Glutamatergic neuron (in vitro differentiated cells): ENCODE data around the gene RASAL2. TPM values are rescaled to one million over a fixed set of nuclear protein-coding genes. Genes with fewer than 3 reads are reported as not detected.

Experiments
- DNase-seq: peaks from one replicate; pipeline ENCODE4 v3.0.0; 2022
- H3K27ac Mint-ChIP-seq: one replicate; pipeline ENCODE4 v1.8.0; 2020; ENCODE audit warnings: mild to moderate bottlenecking, mixed read lengths, inconsistent platforms; ENCODE audit not compliant: unreplicated experiment
- H3K27me3 Mint-ChIP-seq: one replicate; pipeline ENCODE4 v1.8.0; 2020; ENCODE audit warnings: mild to moderate bottlenecking, moderate library complexity, mixed read lengths, inconsistent platforms; ENCODE audit not compliant: unreplicated experiment
- H3K36me3 Mint-ChIP-seq: one replicate; pipeline ENCODE4 v1.8.0; 2020; ENCODE audit warnings: mild to moderate bottlenecking, mixed read lengths, inconsistent platforms; ENCODE audit not compliant: unreplicated experiment
- H3K4me1 Mint-ChIP-seq: one replicate; pipeline ENCODE4 v1.8.0; 2020; ENCODE audit warnings: mild to moderate bottlenecking, low read depth, mixed read lengths, inconsistent platforms; ENCODE audit not compliant: unreplicated experiment
- H3K4me3 Mint-ChIP-seq: one replicate; pipeline ENCODE4 v1.8.0; 2020; ENCODE audit warnings: mild to moderate bottlenecking, mixed read lengths, inconsistent platforms; ENCODE audit not compliant: unreplicated experiment
- H3K9me3 Mint-ChIP-seq: one replicate; pipeline ENCODE4 v1.8.0; 2020; ENCODE audit warnings: mild to moderate bottlenecking, moderate library complexity, mixed read lengths, inconsistent platforms; ENCODE audit not compliant: unreplicated experiment
- total RNA-seq: library from RNA; stranded (reverse); fragmentation: NEBNext Ultra II Directional; extraction: Animal tissue kit (Norgen Biotek cat#: 25700); gene quantifications from one replicate; pipeline ENCODE4 v1.2.1, GENCODE V29; 2021; ENCODE audit not compliant: unreplicated experiment
- TF ChIP-seq, protein P1 (sequence below): fragments of 200-600 bp; sonication (generic); IDR thresholded peaks from one replicate; pipeline ENCODE4 v1.5.0; 2021; ENCODE audit not compliant: partially characterized antibody, unreplicated experiment

Gene RASAL2
- total RNA-seq, 1 donor from 2014 or later: 12.4 TPM

DNA sequence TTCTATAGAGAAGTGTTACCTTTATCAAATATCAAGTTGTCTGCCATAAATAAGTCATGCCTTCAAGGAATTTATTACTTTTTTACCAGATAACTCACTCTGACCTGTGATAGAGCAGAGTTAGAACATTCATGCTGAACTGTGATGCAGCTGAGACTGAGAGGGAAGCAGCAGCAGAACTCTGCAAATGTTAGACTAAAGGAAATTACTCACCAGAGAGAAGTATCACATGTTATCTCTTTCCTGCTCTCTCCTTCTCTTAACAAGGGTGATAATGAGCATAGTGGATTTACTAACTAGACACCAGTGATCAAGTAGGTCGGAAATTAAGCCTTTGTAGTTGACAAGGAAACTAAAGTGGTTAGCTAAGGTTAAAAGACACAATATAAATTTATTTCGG is 181.6 kb downstream of the RASAL2 start:
- no peaks in the 10 kb centered on the region for H3K27me3 Mint-ChIP-seq
- no peaks in the 10 kb centered on the region for H3K4me1 Mint-ChIP-seq
- DNase-seq: no peak
- no peaks in the 10 kb centered on the region for H3K36me3 Mint-ChIP-seq
- H3K4me3 Mint-ChIP-seq: no peak overlapping the region
- peaks cover 2% of the 10 kb centered on the region for H3K9me3 Mint-ChIP-seq
- TF ChIP-seq, protein P1, sequence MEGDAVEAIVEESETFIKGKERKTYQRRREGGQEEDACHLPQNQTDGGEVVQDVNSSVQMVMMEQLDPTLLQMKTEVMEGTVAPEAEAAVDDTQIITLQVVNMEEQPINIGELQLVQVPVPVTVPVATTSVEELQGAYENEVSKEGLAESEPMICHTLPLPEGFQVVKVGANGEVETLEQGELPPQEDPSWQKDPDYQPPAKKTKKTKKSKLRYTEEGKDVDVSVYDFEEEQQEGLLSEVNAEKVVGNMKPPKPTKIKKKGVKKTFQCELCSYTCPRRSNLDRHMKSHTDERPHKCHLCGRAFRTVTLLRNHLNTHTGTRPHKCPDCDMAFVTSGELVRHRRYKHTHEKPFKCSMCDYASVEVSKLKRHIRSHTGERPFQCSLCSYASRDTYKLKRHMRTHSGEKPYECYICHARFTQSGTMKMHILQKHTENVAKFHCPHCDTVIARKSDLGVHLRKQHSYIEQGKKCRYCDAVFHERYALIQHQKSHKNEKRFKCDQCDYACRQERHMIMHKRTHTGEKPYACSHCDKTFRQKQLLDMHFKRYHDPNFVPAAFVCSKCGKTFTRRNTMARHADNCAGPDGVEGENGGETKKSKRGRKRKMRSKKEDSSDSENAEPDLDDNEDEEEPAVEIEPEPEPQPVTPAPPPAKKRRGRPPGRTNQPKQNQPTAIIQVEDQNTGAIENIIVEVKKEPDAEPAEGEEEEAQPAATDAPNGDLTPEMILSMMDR: no peak
- no peak overlapping the region for H3K27ac Mint-ChIP-seq

DNA sequence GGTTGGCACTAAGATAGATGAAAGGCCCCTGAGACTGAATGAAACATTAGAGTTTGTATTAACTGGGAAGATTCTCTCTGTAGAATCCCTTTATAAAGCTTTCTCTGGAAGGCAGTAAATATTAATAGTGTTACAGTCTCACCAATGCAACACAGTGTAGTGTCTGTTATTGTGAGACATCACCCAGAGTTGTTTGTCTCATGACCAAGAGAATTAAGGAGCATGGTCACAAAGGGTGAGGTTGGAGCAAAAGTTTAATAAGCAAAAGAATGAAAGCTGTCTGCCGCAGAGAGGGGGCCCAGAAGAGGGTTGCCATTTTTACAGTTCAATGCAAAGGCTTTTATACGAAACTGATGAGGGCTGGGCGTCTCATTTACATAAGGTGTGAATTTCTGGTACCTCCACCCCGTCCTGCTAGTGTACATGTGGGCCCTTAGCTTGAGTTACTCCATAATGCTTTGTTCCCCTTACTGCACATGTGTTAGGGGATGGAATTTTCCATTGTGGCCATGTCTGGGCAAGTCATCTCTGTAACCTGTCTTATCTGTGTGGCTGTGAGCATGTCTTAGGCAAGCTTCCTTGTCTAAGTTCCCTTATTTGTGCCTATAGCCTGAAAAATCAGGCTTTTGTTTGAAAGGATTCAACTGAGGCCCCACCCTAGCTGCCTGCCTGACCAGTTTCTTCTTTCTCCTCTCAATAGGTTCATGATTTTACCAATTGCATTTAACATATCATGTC is 184.1 kb downstream of the RASAL2 start:
- no peaks in the 10 kb centered on the region for H3K27me3 Mint-ChIP-seq

DNA sequence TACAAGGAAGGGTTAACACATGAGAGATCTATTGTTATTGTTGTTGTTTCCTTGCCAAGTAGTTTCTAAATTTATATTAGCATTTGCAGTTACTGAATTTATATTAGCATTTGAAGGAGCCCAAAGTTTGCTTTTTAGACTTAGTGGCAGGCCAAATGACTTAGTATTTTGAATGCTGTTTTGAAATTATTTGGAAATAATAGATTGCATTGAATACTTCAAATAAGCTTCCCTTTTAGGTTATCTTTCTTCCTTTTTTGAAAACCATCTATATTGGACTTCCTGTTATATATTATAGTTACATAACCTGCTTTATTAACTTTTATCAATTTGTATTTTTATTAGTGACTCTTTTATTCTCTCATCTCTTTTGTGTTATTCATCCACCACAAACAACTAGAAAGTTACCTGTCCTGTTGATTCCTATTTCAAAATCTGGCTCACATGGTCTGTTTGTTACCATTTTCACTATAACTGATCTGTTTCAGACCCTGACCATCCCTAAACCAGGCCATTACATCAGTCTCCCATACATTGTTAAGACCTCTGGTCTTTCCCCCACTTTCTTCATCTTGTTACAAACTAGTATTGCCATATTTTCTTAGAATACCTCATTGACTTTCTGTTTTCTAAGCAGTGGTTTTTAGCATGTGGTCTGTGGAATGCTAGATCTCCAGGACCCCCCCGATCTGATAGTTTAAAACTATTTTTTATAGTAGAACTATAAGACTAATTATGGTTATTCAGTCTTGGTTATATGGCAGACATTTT is 185.2 kb downstream of the RASAL2 start:
- Mint-ChIP-seq H3K4me1 (peaks cover 9% of the 10 kb centered on the region), H3K4me3 (no peak overlapping the region), H3K36me3 (no peaks in the 10 kb centered on the region), H3K9me3 (peaks cover 2% of the 10 kb centered on the region), H3K27me3 (no peaks in the 10 kb centered on the region), H3K27ac (no peak overlapping the region)
- no peak for DNase-seq
- TF ChIP-seq, protein P1: no peak

More for the DNA sequence above, 184.1 kb downstream of the RASAL2 start:
- H3K4me1 Mint-ChIP-seq: no peaks in the 10 kb centered on the region
- peaks cover 2% of the 10 kb centered on the region for H3K9me3 Mint-ChIP-seq
- no peak overlapping the region for H3K27ac Mint-ChIP-seq
- H3K36me3 Mint-ChIP-seq: no peaks in the 10 kb centered on the region
- TF ChIP-seq, protein P1: no peak
- DNase-seq: no peak
- H3K4me3 Mint-ChIP-seq: no peak overlapping the region

DNA sequence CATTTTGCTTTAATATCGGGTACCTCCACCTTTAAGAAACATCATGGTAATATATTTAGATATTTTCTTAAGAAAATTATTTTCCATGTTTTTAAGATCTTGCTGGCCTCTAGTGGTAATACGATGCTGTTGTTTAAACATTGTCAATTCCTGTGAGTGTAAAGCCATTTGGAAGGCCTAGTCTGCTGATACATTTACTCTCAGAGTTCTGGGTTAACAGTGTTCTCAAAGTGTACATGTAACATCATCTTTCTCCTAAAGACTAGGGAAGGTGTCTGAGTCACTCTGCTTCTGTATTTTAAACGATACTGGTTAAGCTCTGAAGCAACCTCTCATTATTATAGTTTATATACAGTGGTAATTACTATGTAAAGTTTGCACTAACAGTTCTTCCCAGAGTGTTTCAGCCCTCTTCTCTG is 189.1 kb downstream of the RASAL2 start:
- no peaks in the 10 kb centered on the region for H3K36me3 Mint-ChIP-seq
- no peak for DNase-seq
- no peaks in the 10 kb centered on the region for H3K27me3 Mint-ChIP-seq
- H3K9me3 Mint-ChIP-seq: no peaks in the 10 kb centered on the region
- H3K27ac Mint-ChIP-seq: no peak overlapping the region
- TF ChIP-seq, protein P1: no peak
- peaks cover 9% of the 10 kb centered on the region for H3K4me1 Mint-ChIP-seq
- H3K4me3 Mint-ChIP-seq: no peak overlapping the region

DNA sequence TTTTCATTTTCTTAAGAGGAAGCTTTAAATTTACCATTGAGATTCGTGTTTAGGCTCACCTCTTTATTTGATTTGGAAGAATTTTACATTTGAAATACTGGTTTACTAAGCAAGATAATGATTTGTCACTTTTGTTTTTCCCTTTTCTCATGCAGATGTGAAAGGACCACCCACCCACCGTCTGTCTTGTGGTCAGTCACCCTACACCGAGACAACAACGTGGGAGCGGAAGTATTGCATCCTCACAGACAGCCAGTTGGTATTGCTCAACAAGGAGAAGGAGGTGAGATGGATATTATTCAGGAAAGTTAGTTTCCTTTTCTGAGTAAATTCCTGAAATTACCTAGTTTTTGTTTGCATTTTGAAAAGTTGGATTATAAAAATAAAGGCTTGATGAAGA is 189.5 kb downstream of the RASAL2 start:
- H3K9me3 Mint-ChIP-seq: no peaks in the 10 kb centered on the region
- no peak for DNase-seq
- H3K27ac Mint-ChIP-seq: peak overlapping the region; percentile 48
- H3K36me3 Mint-ChIP-seq: no peaks in the 10 kb centered on the region
- peaks cover 9% of the 10 kb centered on the region for H3K4me1 Mint-ChIP-seq
- no peaks in the 10 kb centered on the region for H3K27me3 Mint-ChIP-seq
- H3K4me3 Mint-ChIP-seq: no peak overlapping the region
- TF ChIP-seq, protein P1: no peak
